Measurements from ENCODE around the gene INHBC.

The INHBC gene

GRCh38 chr12:57469296-57470164 lies 34.9 kb downstream of the INHBC start:
- DNase-seq (ENCODE audit: low read depth) = no peak

- DNase-seq (ENCODE audit: low read depth) = no peak
These were observed 35.8 kb downstream of the INHBC start for GRCh38 chr12:57470286-57470969.

DNA sequence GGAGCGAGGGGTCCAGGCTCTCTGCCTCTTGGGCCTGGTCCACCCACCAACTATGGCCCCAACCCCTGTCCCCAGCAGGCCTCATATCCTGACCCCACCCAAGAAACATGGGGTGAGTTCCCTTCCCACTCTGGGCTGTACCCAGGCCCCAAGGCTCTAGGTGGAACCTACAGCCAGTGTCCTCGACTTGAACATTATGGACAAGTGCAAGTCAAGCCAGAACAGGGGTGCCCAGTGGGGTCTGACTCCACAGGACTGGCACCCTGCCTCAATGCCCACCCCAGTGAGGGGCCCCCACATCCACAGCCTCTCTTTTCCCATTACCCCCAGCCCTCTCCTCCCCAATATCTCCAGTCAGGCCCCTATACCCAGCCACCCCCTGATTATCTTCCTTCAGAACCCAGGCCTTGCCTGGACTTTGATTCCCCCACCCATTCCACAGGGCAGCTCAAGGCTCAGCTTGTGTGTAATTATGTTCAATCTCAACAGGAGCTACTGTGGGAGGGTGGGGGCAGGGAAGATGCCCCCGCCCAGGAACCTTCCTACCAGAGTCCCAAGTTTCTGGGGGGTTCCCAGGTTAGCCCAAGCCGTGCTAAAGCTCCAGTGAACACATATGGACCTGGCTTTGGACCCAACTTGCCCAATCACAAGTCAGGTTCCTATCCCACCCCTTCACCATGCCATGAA lies 36.5 kb downstream of the INHBC start:
- DNase-seq (ENCODE audit: low read depth) = no peak

DNA sequence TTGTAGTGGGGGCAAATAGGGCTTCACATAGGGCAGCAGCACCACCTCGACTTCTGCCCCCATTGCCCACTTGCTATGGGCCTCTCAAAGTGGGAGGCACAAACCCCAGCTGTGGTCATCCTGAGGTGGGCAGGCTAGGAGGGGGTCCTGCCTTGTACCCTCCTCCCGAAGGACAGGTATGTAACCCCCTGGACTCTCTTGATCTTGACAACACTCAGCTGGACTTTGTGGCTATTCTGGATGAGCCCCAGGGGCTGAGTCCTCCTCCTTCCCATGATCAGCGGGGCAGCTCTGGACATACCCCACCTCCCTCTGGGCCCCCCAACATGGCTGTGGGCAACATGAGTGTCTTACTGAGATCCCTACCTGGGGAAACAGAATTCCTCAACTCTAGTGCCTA lies 37.1 kb downstream of the INHBC start:
- DNase-seq (ENCODE audit: low read depth) = no peak

DNA sequence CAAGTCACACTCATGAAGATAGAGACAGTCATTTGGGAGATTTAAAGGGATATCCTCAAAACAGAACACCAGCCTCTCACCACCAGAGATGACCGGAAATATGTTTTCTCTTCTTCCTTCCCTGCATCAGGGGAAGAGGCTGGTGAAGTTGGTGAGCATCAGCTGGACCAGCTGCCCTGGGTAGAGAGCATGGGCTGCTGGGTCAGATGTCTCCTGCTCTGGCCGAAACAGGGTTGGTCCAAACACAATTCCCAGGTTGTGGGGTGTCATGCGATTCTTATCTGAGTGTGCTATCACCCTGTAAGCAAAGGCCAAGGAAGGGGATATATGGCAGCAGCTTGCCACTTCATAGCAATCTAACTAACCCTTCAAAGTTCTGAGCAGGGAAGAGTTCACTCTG lies 37.8 kb downstream of the INHBC start:
- no peak for DNase-seq (ENCODE audit: low read depth)

DNA sequence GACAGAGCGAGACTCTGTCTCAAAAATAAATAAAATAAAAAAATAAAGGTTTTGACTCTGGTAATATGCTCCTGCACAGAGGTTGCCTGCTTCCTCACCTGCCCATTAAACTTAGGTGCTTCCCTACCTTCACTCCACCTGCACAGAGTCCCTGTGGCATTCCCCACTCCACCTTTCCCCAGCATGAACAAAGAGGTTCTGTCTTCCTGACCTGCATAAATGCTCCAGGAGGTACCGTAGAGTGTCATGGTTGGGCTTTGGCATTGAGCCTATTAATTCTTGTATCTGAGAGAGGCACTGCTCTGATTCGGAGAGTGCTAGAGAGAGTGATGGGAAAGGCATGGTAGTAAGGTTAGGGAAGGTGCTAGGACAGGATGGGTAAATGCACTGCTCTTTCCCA lies 38.8 kb downstream of the INHBC start:
- no peak for DNase-seq (ENCODE audit: low read depth)

DNA sequence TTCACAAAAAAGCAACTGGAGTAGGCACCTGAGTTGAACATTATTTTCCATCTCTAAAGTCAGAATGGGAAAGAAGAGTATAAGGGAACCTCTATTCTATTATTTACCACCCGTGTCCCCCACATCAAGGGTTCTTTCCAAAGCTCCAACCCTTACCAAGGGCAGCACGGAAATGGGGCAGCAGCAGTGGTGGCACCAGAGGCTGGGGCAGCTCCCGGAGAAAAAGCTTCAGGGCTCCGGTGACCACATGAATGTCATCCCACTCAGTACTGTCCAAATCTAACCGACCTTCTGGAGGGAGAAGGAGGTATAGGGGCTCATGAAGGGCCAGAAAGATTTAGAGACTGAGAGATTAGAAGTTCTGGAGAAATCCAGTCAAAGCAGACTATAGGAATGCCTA lies 39.3 kb downstream of the INHBC start:
- DNase-seq (ENCODE audit: low read depth) = no peak

- no peak for DNase-seq (ENCODE audit: low read depth)
These were observed 39.8 kb downstream of the INHBC start for GRCh38 chr12:57474430-57474829.

- no peak for DNase-seq (ENCODE audit: low read depth)
These were observed 40.3 kb downstream of the INHBC start for GRCh38 chr12:57474862-57475261.

- no peak for DNase-seq (ENCODE audit: low read depth)
These were observed 40.9 kb downstream of the INHBC start for GRCh38 chr12:57475271-57476161.

GRCh38 chr12:57476162-57476992 lies 41.8 kb downstream of the INHBC start:
- no peak for DNase-seq (ENCODE audit: low read depth)

GRCh38 chr12:57476993-57477709 lies 42.6 kb downstream of the INHBC start:
- no peak for DNase-seq (ENCODE audit: low read depth)

GRCh38 chr12:57477710-57478681 lies 43.4 kb downstream of the INHBC start:
- no peak for DNase-seq (ENCODE audit: low read depth)

DNA sequence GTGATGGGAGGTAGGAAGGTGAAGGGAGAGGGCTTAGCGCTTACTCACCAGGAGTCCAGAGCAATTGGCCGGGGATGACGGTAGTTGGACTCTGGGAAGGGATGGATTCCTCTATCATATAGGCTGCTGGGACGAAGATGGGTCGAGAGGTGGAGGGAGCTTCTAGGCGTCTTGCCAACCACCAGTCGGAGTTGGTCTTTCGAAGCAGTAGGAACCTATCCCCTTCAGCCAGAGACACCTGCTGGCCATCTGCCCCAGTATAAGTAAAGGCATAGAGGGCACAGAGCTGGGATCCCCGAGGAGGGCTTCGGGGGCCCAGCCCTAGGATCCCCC lies 44.4 kb downstream of the INHBC start:
- no peak for DNase-seq (ENCODE audit: low read depth)

DNA sequence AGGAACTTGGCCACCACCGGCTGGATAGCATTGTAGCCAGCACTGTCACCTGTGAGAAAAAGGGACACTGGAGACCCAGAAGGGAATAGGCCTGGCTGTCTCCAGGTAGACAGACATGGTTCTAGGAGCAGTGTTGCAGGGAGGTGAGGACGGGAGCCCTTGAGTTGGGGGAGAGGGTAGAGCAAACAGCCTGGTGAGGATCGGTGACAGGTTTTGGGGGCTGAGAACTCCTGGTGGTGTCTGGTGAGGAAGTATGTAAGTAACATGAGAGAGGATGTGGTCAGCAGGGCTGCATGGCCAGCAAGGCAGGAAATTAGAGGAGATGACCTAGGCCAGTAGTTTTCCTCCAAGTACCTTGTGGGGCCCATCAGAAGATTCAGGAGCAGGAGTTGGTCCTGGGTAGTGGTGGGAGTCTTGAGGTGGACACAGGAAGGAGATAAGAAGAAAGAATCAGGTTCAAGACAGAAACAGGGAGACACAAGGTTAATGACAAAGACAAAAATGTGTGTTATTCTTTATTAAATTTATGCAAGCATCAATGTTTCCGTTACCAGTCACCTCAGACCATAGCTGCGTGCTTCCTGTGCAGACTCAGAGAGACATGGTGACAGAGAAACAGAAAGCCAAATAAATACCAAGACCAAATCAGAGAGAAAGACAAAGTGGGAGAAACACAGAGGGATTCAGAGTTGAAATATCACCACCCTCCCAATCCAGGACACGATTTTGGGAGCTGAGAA lies 45.0 kb downstream of the INHBC start, which contains the start of gene ARHGAP9:
TSS of gene ARHGAP9 (minus strand) at position 491 of the 740 bp plus-strand sequence. CDS start at position 31, 460 bp downstream.
- no peak for DNase-seq (ENCODE audit: low read depth)

DNA sequence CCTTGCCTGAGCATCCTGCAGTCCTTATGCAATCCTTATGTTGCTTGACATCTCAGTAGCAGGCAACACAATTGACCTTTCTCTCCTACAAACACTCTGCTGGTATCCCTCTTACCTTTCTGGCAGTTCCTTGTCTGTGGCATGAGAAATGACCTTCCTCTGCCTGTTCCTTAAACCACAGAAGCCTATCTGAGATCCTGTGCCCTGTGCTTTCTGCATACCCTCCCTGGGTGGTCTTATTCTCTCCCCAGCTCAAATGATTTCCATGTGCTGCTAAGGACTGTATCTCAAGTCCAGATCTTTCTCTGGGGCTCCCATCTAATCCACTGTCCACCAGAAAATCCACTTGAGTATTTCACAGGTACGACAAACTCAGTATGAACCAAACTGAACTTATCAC lies 47.1 kb downstream of the INHBC start:
- DNase-seq (ENCODE audit: low read depth) = no peak

GRCh38 chr12:57483466-57483865 lies 48.9 kb downstream of the INHBC start:
- DNase-seq (ENCODE audit: low read depth) = no peak

DNA sequence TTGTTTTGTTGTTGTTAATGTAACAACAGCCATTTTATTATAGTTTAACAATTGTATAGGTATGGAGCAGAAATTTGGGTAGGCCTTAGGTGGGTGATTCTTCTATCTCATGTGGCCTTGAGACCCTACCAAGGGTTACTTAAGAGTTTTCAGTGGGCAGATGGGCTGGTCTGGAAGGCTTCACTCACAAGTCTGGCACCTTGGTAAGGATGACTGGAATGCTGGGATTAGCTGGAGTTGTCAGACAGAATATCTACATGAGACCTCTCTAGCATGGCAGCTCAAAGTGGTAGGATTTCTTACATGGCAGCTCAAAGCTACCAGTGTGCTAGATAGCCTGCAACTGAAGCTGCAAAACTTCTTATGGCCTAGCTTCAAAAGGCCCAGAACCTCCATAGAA lies 51.1 kb downstream of the INHBC start:
- no peak for DNase-seq (ENCODE audit: low read depth)

Measured in stromal cell of bone marrow (primary cell).